ENCODE data around the gene INPP4B.

The INPP4B gene

GRCh38 chr4:142416121-142416520 is 430.0 kb downstream of the INPP4B start:
- Histone ChIP-seq H3K4me3 (ENCODE audit: low read length in 2 of 2) (no peak overlapping the region), H3K27ac (ENCODE audit: low read length) (no peak overlapping the region), H3K9me3 (ENCODE audit: control insufficient read depth in 2 of 2, low read length in 2 of 2) (no peaks in the 10 kb centered on the region), H3K36me3 (ENCODE audit: control insufficient read depth in 2 of 2, insufficient read depth in 2 of 2, low read length in 2 of 2) (no peaks in the 10 kb centered on the region), H3K9ac (ENCODE audit: low read length in 2 of 2) (no peak overlapping the region), H3K27me3 (ENCODE audit: control insufficient read depth in 1 of 2, insufficient read depth in 2 of 2, low read length in 2 of 2) (no peaks in the 10 kb centered on the region), H3K4me1 (ENCODE audit: control insufficient read depth, insufficient read depth, low read length) (no peaks in the 10 kb centered on the region)

GRCh38 chr4:142414366-142414990 is 431.6 kb downstream of the INPP4B start:
- Histone ChIP-seq H3K27me3 (ENCODE audit: control insufficient read depth in 1 of 2, insufficient read depth in 2 of 2, low read length in 2 of 2) (no peaks in the 10 kb centered on the region), H3K27ac (ENCODE audit: low read length) (no peak overlapping the region), H3K4me1 (ENCODE audit: control insufficient read depth, insufficient read depth, low read length) (no peaks in the 10 kb centered on the region), H3K9ac (ENCODE audit: low read length in 2 of 2) (no peak overlapping the region), H3K36me3 (ENCODE audit: control insufficient read depth in 2 of 2, insufficient read depth in 2 of 2, low read length in 2 of 2) (no peaks in the 10 kb centered on the region), H3K4me3 (ENCODE audit: low read length in 2 of 2) (no peak overlapping the region), H3K9me3 (ENCODE audit: control insufficient read depth in 2 of 2, low read length in 2 of 2) (no peaks in the 10 kb centered on the region)

- Histone ChIP-seq H3K9ac (ENCODE audit: low read length in 2 of 2) (no peak overlapping the region), H3K27me3 (ENCODE audit: control insufficient read depth in 1 of 2, insufficient read depth in 2 of 2, low read length in 2 of 2) (no peaks in the 10 kb centered on the region), H3K9me3 (ENCODE audit: control insufficient read depth in 2 of 2, low read length in 2 of 2) (no peaks in the 10 kb centered on the region), H3K36me3 (ENCODE audit: control insufficient read depth in 2 of 2, insufficient read depth in 2 of 2, low read length in 2 of 2) (no peaks in the 10 kb centered on the region), H3K27ac (ENCODE audit: low read length) (no peak overlapping the region), H3K4me1 (ENCODE audit: control insufficient read depth, insufficient read depth, low read length) (no peaks in the 10 kb centered on the region), H3K4me3 (ENCODE audit: low read length in 2 of 2) (no peak overlapping the region)
Measured at GRCh38 chr4:142413485-142413884, 432.6 kb downstream of the INPP4B start.

- H3K4me3 ChIP-seq (ENCODE audit: low read length in 2 of 2) = no peak overlapping the region
- no peak overlapping the region for H3K27ac ChIP-seq (ENCODE audit: low read length)
- H3K36me3 ChIP-seq (ENCODE audit: control insufficient read depth in 2 of 2, insufficient read depth in 2 of 2, low read length in 2 of 2) = no peaks in the 10 kb centered on the region
- H3K9ac ChIP-seq (ENCODE audit: low read length in 2 of 2) = no peak overlapping the region
- H3K9me3 ChIP-seq (ENCODE audit: control insufficient read depth in 2 of 2, low read length in 2 of 2) = no peaks in the 10 kb centered on the region
- H3K4me1 ChIP-seq (ENCODE audit: control insufficient read depth, insufficient read depth, low read length) = no peaks in the 10 kb centered on the region
- H3K27me3 ChIP-seq (ENCODE audit: control insufficient read depth in 1 of 2, insufficient read depth in 2 of 2, low read length in 2 of 2) = no peaks in the 10 kb centered on the region
Measured at GRCh38 chr4:142411993-142412392, 434.1 kb downstream of the INPP4B start.

GRCh38 chr4:142408003-142408441 is 438.1 kb downstream of the INPP4B start:
- Histone ChIP-seq H3K27me3 (ENCODE audit: control insufficient read depth in 1 of 2, insufficient read depth in 2 of 2, low read length in 2 of 2) (no peaks in the 10 kb centered on the region), H3K27ac (ENCODE audit: low read length) (no peak overlapping the region), H3K9ac (ENCODE audit: low read length in 2 of 2) (no peak overlapping the region), H3K4me3 (ENCODE audit: low read length in 2 of 2) (no peak overlapping the region), H3K9me3 (ENCODE audit: control insufficient read depth in 2 of 2, low read length in 2 of 2) (no peaks in the 10 kb centered on the region), H3K36me3 (ENCODE audit: control insufficient read depth in 2 of 2, insufficient read depth in 2 of 2, low read length in 2 of 2) (no peaks in the 10 kb centered on the region), H3K4me1 (ENCODE audit: control insufficient read depth, insufficient read depth, low read length) (peaks cover 9% of the 10 kb centered on the region)

GRCh38 chr4:142407596-142407995 is 438.5 kb downstream of the INPP4B start:
- peaks cover 9% of the 10 kb centered on the region for H3K4me1 ChIP-seq (ENCODE audit: control insufficient read depth, insufficient read depth, low read length)
- H3K27ac ChIP-seq (ENCODE audit: low read length) = no peak overlapping the region
- no peak overlapping the region for H3K4me3 ChIP-seq (ENCODE audit: low read length in 2 of 2)

GRCh38 chr4:142406917-142407501 is 439.1 kb downstream of the INPP4B start:
- no peaks in the 10 kb centered on the region for H3K27me3 ChIP-seq (ENCODE audit: control insufficient read depth in 1 of 2, insufficient read depth in 2 of 2, low read length in 2 of 2)
- H3K27ac ChIP-seq (ENCODE audit: low read length) = no peak overlapping the region
- no peak overlapping the region for H3K4me3 ChIP-seq (ENCODE audit: low read length in 2 of 2)
- H3K36me3 ChIP-seq (ENCODE audit: control insufficient read depth in 2 of 2, insufficient read depth in 2 of 2, low read length in 2 of 2) = no peaks in the 10 kb centered on the region
- H3K4me1 ChIP-seq (ENCODE audit: control insufficient read depth, insufficient read depth, low read length) = peaks cover 9% of the 10 kb centered on the region
- H3K9ac ChIP-seq (ENCODE audit: low read length in 2 of 2) = no peak overlapping the region
- no peaks in the 10 kb centered on the region for H3K9me3 ChIP-seq (ENCODE audit: control insufficient read depth in 2 of 2, low read length in 2 of 2)

More at GRCh38 chr4:142407596-142407995, 438.5 kb downstream of the INPP4B start:
- no peaks in the 10 kb centered on the region for H3K27me3 ChIP-seq (ENCODE audit: control insufficient read depth in 1 of 2, insufficient read depth in 2 of 2, low read length in 2 of 2)
- H3K9ac ChIP-seq (ENCODE audit: low read length in 2 of 2) = no peak overlapping the region
- H3K9me3 ChIP-seq (ENCODE audit: control insufficient read depth in 2 of 2, low read length in 2 of 2) = no peaks in the 10 kb centered on the region
- H3K36me3 ChIP-seq (ENCODE audit: control insufficient read depth in 2 of 2, insufficient read depth in 2 of 2, low read length in 2 of 2) = no peaks in the 10 kb centered on the region

- Histone ChIP-seq H3K27me3 (ENCODE audit: control insufficient read depth in 1 of 2, insufficient read depth in 2 of 2, low read length in 2 of 2) (no peaks in the 10 kb centered on the region), H3K9me3 (ENCODE audit: control insufficient read depth in 2 of 2, low read length in 2 of 2) (no peaks in the 10 kb centered on the region), H3K27ac (ENCODE audit: low read length) (no peak overlapping the region), H3K4me3 (ENCODE audit: low read length in 2 of 2) (peak overlapping the region in 1 of 2 donors; percentile 20), H3K36me3 (ENCODE audit: control insufficient read depth in 2 of 2, insufficient read depth in 2 of 2, low read length in 2 of 2) (no peaks in the 10 kb centered on the region), H3K4me1 (ENCODE audit: control insufficient read depth, insufficient read depth, low read length) (peaks cover 9% of the 10 kb centered on the region), H3K9ac (ENCODE audit: low read length in 2 of 2) (peak overlapping the region in 1 of 2 donors; percentile 22)
Measured at GRCh38 chr4:142406499-142406835, 439.6 kb downstream of the INPP4B start.

- peak overlapping the region; percentile 0 to 50 for H3K9ac ChIP-seq (ENCODE audit: low read length in 2 of 2)
- H3K9me3 ChIP-seq (ENCODE audit: control insufficient read depth in 2 of 2, low read length in 2 of 2) = no peaks in the 10 kb centered on the region
- H3K27ac ChIP-seq (ENCODE audit: low read length) = peak overlapping the region; percentile 53
- H3K27me3 ChIP-seq (ENCODE audit: control insufficient read depth in 1 of 2, insufficient read depth in 2 of 2, low read length in 2 of 2) = no peaks in the 10 kb centered on the region
- peak overlapping the region; percentile 72 to 77 for H3K4me3 ChIP-seq (ENCODE audit: low read length in 2 of 2)
- H3K4me1 ChIP-seq (ENCODE audit: control insufficient read depth, insufficient read depth, low read length) = peaks cover 9% of the 10 kb centered on the region
- H3K36me3 ChIP-seq (ENCODE audit: control insufficient read depth in 2 of 2, insufficient read depth in 2 of 2, low read length in 2 of 2) = no peaks in the 10 kb centered on the region
Measured at GRCh38 chr4:142405695-142406498, 440.2 kb downstream of the INPP4B start.

GRCh38 chr4:142405021-142405694 is 440.9 kb downstream of the INPP4B start:
- no peaks in the 10 kb centered on the region for H3K9me3 ChIP-seq (ENCODE audit: control insufficient read depth in 2 of 2, low read length in 2 of 2)
- H3K27me3 ChIP-seq (ENCODE audit: control insufficient read depth in 1 of 2, insufficient read depth in 2 of 2, low read length in 2 of 2) = no peaks in the 10 kb centered on the region
- peak overlapping the region; percentile 72 to 77 for H3K4me3 ChIP-seq (ENCODE audit: low read length in 2 of 2)
- H3K4me1 ChIP-seq (ENCODE audit: control insufficient read depth, insufficient read depth, low read length) = peaks cover 9% of the 10 kb centered on the region
- H3K27ac ChIP-seq (ENCODE audit: low read length) = peak overlapping the region; percentile 53
- H3K9ac ChIP-seq (ENCODE audit: low read length in 2 of 2) = peak overlapping the region; percentile 50 to 68
- no peaks in the 10 kb centered on the region for H3K36me3 ChIP-seq (ENCODE audit: control insufficient read depth in 2 of 2, insufficient read depth in 2 of 2, low read length in 2 of 2)
